GM19193 (cell line): ENCODE data around the gene CDH4.

Experiments
- POLR2A ChIP-seq: IDR thresholded peaks from 4 replicates; pipeline ENCODE4 v1.6.1; 2011; ENCODE audit not compliant: insufficient read depth, insufficient read length; ENCODE audit errors: extremely low read depth

The CDH4 gene

DNA sequence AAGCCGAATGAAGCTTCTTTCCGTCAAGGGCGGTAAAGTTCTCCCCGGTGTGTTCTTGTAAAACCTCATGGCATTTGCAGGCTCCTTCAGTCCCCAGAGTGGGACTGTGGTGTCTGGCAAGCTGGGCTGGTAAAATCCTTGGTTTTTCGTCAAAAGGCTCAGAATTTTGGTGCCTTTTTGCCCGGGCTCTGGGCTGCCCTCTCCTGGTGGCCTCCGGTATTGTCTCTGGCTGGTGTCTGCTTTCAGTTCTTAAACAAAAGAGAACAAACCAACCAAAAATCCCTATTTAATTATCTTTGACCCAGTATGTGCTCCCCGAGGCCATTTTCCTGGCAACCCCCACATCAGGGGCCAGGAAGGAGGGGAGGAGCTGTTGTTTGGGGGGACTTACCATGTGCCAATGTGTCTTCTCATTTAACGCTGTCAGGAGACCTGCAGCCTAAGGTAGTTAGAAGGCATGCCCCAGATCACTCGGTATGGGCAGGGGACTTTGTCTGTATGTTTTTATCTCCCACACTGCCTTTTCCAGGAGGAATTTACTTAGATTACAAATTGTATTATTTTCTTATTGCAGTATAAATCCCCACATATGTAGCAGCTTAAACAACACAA is 11.1 kb downstream of the CDH4 start:
- no peak for TF ChIP-seq POLR2A

DNA sequence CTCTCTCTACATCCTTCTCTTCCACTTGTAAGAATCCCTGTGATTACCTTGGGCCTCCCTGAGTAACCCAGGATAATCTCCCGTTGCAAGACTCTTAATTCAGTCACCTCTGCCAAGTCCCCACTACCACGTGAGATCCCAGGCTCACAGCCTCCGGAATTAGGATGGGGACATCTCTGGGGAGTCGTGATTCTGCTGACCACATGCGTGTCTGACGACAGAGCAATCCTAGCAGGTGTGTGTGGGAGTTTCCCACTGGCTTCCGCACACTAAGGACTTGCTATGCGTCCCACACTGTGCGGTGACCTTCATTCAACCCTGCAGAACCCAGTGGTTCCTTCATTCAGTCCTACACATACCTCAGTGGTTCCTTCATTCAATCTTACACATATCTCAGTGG is 11.9 kb downstream of the CDH4 start:
- no peak for TF ChIP-seq POLR2A

DNA sequence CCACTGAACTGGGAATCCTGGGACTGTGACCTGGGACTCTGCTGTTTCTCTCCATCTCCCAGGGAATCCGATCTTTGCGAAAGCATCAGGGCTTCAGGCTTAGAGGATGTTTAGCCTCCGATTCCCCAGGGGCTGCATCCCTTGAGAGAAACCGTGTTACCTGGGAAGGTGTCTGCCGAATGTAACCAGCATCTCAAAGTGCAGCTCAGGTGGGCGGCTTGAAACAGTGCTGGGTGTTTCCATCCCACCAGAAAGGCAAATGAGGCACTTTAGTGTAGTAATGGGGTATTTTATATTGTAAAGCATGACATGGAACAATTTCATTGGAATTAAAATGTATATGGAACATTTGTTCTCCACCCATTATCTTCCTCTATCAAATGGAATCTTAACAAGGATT is 15.2 kb downstream of the CDH4 start:
- no peak for TF ChIP-seq POLR2A

DNA sequence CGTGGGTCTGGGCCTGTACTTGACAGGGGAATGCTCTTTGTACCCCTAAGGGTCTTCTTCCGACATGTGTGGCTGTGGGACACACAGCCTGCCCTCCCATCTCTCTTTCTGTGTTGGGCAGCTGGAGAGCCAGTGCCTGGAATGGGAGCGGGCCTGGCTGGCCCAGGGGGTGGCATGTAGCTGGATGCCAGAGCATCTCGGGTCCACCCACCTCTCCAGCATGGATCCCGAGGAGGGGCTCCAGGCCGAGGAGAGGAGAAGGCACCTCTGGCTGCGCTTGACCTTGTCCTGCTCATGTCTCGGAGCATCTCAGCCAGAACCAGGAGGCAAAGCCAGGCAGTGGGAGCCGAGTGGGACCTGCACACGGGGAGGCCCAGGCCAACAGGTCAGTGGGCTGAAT is 16.0 kb downstream of the CDH4 start:
- no peak for TF ChIP-seq POLR2A

DNA sequence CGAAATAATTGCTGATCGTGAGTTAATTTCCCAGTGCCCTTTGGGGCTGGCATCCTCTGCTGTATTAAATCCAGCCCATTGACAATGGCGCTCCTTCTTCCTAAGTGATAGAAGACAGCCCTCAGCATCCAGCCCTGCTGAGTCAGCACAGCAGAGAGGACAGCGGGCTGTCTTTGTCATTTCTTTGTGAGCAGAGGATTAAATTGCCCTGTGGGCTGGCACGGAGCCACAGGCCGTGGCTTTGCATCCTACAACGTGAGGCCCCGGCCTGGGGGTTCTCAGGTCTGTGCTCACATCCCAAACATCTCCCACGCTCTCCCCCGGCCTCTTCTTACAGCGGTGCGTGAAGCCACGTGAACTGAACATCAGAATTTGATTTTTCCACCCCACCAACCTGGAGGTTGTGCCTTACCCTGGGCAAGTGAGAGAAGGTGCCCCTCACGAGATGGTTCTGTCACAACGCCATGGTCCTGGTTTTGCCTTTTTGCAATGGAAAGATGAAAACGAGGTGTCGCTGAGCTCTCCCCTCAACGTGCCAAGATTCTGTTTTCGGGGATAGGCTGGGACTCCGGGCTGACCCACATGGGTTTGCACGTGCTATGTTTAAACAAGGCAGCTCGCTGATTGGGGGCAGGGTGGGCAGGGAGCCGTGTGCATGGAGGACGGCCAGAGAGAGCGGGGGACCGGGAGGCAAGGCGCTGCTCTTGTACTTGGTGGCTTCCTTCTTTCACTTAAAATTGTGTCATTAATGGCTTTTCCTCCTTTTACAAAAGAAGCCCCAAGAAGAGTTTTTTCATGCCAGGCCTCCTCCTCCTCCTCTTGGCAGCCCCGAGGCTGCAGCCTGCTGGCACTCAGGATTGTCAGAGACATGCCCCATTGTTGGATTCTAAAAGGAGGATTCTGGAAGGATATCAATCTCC is 19.5 kb downstream of the CDH4 start:
- TF ChIP-seq POLR2A, result no peak

DNA sequence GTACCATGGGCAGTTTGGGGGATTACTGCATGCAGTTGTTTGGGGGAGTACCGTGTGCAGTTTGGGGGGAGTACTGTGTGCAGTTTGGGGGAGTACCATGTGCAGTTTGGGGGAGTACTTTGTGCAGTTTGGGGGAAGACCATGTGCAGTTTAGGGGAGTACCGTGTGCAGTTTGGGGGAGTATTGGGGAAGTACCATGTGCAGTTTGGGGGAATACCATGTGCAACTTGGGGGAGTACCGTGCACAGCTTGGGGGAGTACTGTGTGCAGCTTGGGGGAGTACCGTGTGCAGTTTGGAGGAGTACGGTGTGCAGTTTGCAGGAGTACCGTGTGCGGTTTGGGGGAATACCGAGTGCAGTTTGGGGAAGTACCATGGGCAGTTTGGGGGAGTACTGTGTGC is 22.3 kb downstream of the CDH4 start:
- no peak for TF ChIP-seq POLR2A

DNA sequence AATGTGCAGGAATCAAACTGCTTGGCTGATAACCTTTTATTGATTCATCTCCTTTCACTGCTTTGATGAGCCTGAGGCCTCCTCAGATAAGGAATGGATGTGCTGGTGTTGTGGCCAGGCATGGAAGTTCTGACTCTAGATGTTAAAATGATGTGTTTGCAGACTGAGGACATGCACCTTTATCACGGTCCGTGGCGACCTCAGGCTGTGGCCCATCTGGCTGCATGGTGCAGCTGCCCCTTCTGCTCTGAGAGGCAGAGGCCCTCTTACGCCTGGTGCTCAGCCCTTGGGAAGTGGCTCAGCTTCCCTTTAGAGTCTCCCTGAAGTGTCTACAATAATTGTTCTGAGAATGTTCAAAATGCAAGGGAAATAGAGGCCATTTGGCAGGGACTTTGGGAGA is 26.2 kb downstream of the CDH4 start:
- TF ChIP-seq POLR2A, result no peak

DNA sequence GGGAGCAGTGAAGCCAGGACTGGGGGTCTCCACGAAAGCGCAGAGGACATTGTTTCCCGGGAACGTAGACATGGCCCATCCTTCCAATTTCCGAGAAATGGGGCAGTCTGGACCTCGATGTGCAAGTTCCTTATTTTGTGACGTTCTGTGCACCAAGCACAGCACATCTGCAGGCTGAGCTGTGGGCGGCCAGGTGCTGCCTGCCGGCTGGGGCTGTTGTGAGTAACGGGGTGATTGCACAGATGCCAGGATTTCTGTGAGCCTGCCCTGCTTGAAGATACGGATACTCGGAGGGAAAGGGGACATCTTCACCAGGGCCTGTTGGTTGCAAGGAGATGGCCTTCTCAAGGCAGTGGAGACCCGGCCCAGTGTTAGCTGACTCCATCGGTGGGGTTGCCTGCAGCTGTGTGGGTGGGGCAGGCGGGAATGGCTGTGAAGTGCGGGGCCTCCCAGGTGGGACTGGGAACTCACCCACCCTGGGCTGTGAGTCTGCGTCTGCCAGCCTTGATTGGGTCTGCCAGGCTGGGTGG is 27.6 kb downstream of the CDH4 start:
- no peak for TF ChIP-seq POLR2A

DNA sequence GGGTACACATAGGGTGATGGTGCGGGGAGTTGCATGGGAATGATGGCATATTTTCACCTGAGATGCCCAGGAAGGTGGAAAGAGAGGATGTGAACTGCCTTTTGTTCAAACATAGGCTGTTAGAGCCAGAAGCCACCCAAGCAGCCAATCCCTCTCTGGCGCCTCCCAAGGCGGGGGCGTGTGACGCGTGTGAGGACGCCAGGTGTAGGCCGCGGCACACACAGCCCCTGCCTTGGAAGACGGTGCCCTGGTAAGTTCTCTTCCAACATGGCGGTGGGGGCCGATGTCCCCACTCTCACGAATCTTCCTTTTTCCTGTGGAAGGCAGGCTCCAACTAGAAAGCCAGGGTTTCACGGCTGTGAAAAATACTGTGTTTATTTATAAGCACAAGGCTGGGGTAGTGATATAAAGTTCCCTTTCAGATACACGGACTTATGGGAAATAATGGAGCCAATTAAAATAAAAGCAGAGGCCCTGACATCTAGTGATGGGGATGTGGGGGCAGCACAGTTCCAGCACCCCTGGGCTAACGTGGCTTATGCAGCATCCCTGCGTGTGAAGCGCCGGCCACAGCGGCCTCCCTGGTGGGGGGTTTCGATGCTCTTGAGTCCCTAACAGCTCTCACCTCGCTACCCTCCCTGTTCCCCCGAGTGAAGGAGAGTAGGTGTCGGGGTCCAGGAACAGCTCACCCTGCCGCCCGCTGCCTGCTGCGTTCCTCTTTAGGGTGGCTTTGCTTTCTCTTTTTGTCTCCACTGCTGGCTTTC is 28.3 kb downstream of the CDH4 start:
- TF ChIP-seq POLR2A, result no peak

DNA sequence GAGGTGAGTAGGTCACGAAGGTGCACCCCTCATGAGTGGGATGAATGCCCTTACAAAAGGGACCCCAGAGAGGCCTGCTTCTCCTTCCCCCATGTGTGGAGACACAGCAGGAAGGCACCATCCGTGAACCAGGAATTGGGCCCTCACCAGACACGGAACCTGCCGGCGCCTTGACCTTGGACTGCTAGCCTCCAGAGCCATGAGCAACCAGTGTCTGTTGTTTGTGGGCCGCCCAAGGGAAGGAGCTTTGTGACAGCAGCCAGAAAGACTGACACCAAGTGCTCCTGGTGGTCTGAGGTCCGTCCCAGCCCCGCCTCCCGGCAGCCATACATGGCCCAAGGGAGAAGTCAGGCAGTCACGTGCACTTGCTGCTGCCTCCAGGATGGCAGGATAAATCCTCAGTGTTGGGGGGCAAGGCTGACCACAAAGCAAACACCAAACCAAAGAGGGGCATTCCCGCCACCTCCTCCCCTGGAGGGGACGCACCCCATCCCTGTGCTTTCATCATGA is 29.3 kb downstream of the CDH4 start:
- TF ChIP-seq POLR2A, result no peak

DNA sequence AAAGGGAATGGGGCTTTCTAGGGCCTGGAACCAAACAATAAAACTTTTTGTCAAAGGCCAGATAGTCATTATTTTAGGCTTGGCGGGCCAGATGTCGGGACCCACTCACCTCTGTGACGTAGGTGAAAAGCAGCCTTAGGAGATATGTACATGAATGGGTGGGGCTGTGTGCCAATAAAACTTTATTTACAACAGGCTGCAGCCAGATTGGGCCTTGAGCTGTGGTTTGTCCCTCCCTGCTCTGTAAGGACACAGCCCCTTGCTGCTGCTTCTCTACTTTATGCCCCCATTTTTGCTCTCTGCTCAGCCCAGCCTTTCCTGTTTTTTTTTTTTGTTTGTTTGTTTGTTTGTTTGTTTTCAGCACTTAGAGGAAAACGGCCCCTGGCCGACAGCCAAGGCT is 32.7 kb downstream of the CDH4 start:
- no peak for TF ChIP-seq POLR2A

DNA sequence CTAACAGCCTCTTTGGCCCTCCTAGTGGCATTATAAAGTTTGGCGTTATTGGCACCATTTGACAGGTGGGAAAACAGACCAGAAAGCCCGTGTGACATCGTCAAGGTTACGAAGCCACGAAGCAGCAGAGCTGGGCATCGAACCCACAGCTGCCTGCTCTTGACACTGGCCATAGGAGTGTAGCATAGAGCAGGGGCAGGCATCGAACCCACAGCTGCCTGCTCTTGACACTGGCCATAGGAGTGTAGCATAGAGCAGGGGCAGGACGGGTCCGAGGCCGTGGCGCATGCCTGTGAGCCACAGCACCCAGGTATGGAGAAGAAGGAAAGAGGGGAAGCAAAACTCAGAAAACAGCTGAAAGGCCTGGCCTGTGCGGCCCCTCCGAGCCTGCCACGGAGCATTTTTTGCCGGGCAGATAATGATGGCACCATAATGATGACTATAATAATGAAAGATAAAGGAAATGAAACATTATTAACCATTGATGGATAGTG is 33.1 kb downstream of the CDH4 start:
- no peak for TF ChIP-seq POLR2A

DNA sequence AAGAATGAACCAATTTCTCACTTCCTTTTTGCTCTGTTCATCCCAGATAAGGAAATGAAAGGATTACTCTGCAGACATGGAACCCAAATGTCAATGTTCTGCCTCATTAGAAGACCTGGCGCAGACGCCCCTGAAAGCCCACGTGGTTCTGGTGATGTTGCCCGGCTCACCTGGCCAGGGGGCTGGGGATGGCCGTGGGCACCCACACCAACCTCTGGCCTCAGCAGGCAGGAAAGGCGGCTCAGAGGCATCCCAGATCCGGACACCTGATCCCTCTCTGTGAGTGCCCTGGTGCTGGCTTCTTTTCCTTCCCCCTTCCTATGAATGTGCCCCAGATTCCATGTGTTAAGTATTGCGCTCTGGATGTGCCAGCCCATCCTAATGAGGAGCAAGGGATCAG is 33.6 kb downstream of the CDH4 start:
- TF ChIP-seq POLR2A, result no peak

DNA sequence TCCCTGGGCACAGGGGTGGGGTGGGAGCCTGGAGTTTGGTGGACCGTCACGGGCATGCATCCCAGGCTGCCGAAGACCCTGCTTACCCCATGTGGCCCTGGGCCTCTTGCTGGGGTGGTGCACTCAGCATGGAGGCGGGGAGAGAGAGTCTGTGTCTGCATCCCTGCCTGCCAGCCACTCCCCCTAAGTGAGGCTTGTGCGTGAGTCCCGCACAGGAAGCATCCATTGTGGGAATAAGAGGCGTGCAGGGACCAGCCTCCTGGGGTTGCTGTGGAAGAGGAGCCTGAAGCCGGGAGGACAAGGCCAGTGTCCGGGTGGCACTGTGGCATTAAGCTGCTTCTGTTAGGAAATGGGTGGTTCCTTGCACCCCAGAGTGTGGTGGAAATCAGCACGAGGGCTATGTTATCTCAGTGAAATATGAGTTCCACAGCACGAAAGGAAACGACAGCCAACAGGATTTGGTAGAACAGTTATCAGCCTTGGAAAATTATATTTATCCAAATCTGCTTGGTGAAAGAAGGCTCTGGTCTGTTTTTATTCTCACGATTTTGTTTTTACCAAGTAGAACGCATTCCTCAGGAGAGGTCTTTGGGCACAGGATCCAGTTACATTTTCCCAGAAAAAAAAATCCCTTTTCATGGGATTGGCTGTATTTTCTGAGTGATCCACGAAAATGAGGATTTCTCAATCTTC is 35.7 kb downstream of the CDH4 start:
- no peak for TF ChIP-seq POLR2A

DNA sequence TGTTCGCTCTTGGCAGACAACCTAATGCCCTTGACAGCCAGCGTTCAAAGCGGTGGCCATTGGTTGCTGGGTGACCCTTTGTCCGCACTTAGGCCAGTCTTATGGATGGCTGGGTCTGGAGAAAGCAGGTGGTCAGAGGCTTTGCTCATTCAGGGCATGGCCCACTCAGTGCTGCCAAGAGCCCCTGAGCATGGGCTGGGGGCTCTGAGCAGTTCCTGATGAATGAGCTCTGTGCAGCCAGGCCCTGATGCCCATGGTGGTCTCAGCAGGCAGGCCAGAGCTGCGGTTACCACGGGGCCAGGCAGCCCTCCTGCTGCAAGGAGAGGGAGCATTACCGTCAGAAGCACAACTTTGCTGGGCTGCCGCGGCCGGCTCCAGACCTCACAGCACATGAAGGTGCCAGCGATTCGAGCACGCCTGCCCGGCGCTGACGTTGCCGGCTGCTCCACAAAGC is 36.3 kb downstream of the CDH4 start:
- no peak for TF ChIP-seq POLR2A

DNA sequence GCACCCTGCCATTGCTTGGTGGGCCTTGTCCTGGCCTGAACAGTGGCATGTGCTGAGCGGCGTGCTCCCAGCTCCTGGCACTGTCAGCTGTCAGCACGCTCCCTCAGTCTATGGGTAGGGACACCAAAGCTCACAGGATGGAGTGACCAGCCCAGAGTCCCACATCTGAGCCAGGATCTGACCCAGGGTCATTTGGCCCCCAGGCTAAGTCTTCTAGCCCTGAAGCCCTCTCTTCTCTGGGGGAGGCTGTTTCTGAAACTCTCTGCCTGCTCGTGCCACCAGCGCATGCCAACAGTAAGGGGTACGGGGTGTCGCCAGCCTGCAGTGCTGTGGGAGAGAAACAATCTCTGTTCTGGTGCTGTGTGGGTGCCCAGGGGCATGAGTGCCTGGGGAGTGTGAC is 37.1 kb downstream of the CDH4 start:
- TF ChIP-seq POLR2A, result no peak
